Lung (tissue), 12 donors: Measurements from ENCODE around the gene INO80B. TPM values are rescaled to one million over a fixed set of nuclear protein-coding genes. Genes with fewer than 3 reads are reported as not detected.

ENCODE experiments used
- ATAC-seq: fragments of 200-7000 bp; cut with Tn5 transposase; one replicate; pipeline ENCODE4 v1.9.1; 2020; ENCODE audit warnings: moderate number of reproducible peaks; ENCODE audit not compliant: insufficient read depth, low FRiP score
- DNase-seq, 3 donors: peaks; one replicate each; pipeline ENCODE4 v3.0.0-alpha.2; 2013 to 2017
- H3K27ac ChIP-seq, 2 donors: one replicate each; pipeline ENCODE4 v1.5.1; 2013; ENCODE audit warnings: mild to moderate bottlenecking in 2 of 2, moderate library complexity in 2 of 2, control low read depth in 1 of 2, inconsistent platforms in 1 of 2, low read depth in 1 of 2, low read length in 1 of 2
- H3K27me3 ChIP-seq, 3 donors: one replicate each; pipeline ENCODE4 v1.5.1; 2013; ENCODE audit warnings: low read length in 2 of 3; ENCODE audit not compliant: control insufficient read depth in 3 of 3, insufficient read depth in 3 of 3
- H3K36me3 ChIP-seq, 4 donors: one replicate each; pipeline ENCODE4 v1.5.1; 2013; ENCODE audit warnings: low read length in 4 of 4, mild to moderate bottlenecking in 1 of 4, moderate library complexity in 1 of 4; ENCODE audit not compliant: control insufficient read depth in 4 of 4, insufficient read depth in 4 of 4
- H3K4me1 ChIP-seq, 5 donors: one replicate each; pipeline ENCODE4 v1.5.1; 2013; ENCODE audit warnings: low read length in 5 of 5, mild to moderate bottlenecking in 2 of 5, moderate library complexity in 1 of 5; ENCODE audit not compliant: control insufficient read depth in 5 of 5, insufficient read depth in 5 of 5
- H3K4me3 ChIP-seq: one replicate; pipeline ENCODE4 v1.5.1; 2013; ENCODE audit warnings: mild to moderate bottlenecking, control low read depth, moderate library complexity
- H3K9ac ChIP-seq, 2 donors: one replicate each; pipeline ENCODE4 v1.5.1; 2013; ENCODE audit warnings: low read length in 2 of 2, control low read depth in 1 of 2; ENCODE audit not compliant: insufficient read depth in 1 of 2
- H3K9me3 ChIP-seq, 4 donors: one replicate each; pipeline ENCODE4 v1.5.1; 2013; ENCODE audit warnings: low read length in 3 of 4, mild to moderate bottlenecking in 1 of 4, moderate library complexity in 1 of 4; ENCODE audit not compliant: control insufficient read depth in 4 of 4, insufficient read depth in 3 of 4
- WGBS, 2 donors: extraction: QIAGEN DNeasy Blood & Tissue Kit; methylation state at CpG; one replicate each; pipeline ENCODE4 v1.1.7; 2013; 5-methylcytosine and 5-hydroxymethylcytosine counted together
- polyA plus RNA-seq, 2 donors: library from polyadenylated mRNA; stranded (reverse); fragments of 200-250 nt; gene quantifications; one replicate each; pipeline ENCODE4 v1.2.1, GENCODE V29; 2013
- total RNA-seq, 2 donors: library from RNA; depleted of rRNA in 1 of 2; stranded (reverse); fragments of >200 nt in 1 of 2; gene quantifications; one replicate each; pipeline ENCODE4 v1.2.1, GENCODE V29; 2014 to 2021
- TF ChIP-seq, protein P1 (sequence below): IDR thresholded peaks from 2 replicates; pipeline ENCODE4 v1.5.1; 2012; ENCODE audit warnings: mild to moderate bottlenecking; ENCODE audit errors: control extremely low read depth, extremely low read depth
- donor health status: control.
- donor health status: control.
- donor health status: Bipolar disorder and iron deficiency.
- donor health status: healthy.
- donor health status: DM: yes; HTN: yes; CAD: no.

INO80B gene
- total and polyA plus RNA-seq, 4 donors: 22.7 to 72.3 (median 36.9) TPM

DNA sequence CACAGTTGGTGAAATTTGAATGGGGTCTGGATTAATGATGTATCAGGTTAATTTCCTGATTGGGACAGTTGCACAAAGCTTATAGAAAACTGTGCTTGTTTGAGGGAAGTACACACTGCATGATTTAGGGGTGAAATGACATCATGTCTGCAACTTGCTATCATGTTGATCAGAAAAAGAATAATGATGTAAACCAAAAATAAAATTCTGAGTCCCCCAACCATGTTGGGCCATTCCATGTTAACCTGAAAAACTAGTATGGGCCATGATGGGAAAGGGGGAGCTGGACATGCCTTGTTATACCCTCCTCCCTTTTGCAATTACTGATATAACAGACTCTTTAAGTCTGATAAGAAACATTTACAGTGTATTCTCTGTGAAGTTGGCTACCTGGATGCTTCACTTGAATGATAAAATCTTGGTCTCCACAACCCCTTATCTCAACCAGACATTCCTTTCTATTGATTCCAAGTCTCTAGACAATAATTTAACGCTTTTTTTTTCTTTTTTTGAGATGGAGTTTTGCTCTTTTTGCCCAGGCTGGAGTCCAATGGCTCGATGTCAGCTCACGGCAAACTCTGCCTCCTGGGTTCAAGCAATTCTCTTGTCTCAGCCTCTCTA is 4.2 kb upstream of the INO80B start:
- Histone ChIP-seq H3K4me1 (peaks cover 0 to 12% (median 4%) of the 10 kb centered on the region in 5 donors), H3K27ac (no peak overlapping the region), H3K9me3 (no peaks in the 10 kb centered on the region), H3K4me3 (no peak overlapping the region), H3K36me3 (no peaks in the 10 kb centered on the region), H3K9ac (no peak overlapping the region), H3K27me3 (no peaks in the 10 kb centered on the region)
- ATAC-seq (no peak), DNase-seq (no peak)
- TF ChIP-seq, protein P1, sequence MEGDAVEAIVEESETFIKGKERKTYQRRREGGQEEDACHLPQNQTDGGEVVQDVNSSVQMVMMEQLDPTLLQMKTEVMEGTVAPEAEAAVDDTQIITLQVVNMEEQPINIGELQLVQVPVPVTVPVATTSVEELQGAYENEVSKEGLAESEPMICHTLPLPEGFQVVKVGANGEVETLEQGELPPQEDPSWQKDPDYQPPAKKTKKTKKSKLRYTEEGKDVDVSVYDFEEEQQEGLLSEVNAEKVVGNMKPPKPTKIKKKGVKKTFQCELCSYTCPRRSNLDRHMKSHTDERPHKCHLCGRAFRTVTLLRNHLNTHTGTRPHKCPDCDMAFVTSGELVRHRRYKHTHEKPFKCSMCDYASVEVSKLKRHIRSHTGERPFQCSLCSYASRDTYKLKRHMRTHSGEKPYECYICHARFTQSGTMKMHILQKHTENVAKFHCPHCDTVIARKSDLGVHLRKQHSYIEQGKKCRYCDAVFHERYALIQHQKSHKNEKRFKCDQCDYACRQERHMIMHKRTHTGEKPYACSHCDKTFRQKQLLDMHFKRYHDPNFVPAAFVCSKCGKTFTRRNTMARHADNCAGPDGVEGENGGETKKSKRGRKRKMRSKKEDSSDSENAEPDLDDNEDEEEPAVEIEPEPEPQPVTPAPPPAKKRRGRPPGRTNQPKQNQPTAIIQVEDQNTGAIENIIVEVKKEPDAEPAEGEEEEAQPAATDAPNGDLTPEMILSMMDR: no peak
- 80 to 97% methylated on average over 3 of the region's 3 CpGs for WGBS, 2 donors

DNA sequence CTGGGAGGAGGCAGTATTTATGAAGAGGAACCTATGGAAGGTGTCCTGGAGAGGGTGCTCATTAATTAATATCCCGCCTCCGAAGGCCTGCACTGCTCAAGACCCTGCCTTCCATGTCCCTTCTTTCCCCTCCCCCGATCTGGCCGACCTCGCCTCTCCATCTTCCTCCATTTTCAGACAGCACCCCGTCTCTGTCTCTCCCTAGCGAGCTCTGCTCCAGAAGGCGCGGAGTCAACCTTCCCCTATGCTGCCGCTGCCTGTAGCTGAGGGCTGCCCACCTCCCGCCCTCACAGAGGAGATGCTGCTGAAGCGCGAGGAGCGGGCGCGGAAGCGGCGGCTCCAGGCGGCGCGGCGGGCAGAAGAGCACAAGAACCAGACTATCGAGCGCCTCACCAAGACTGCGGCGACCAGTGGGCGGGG is 2.3 kb downstream of the INO80B start:
- TF ChIP-seq, protein P1: no peak
- H3K9ac ChIP-seq: peak overlapping the region in 1 of 2 donors; percentile 62
- H3K27ac ChIP-seq: peak overlapping the region; percentile 35 to 94

DNA sequence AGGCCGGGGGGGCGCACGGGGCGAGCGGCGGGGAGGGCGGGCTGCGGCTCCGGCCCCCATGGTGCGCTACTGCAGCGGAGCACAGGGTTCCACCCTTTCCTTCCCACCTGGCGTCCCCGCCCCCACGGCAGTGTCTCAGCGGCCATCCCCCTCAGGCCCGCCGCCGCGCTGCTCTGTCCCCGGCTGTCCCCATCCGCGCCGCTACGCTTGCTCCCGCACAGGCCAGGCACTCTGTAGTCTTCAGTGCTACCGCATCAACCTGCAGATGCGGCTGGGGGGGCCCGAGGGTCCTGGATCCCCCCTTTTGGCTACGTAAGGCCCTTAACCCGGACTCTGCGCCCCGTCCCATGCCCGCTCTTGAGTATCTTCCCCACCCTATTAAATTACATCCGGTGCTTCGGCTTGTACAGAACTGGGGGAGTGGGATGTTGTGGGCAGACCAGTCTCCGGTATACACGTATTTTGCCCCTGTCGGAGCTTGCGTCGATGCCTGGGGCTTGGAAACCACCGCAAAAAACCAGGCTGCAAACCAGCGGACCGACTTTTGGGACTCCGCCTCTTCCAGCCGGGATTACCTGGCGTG is 2.8 kb downstream of the INO80B start:
- H3K27ac ChIP-seq: peak overlapping the region; percentile 78 to 94
- ATAC-seq (peak; percentile 27), DNase-seq (peak in 2 of 3 donors; percentile 74 to 75)
- no peaks in the 10 kb centered on the region for H3K9me3 ChIP-seq
- H3K27me3 ChIP-seq: no peaks in the 10 kb centered on the region
- 0 to 1% methylated on average over 42 to 46 of the region's 46 CpGs for WGBS, 2 donors
- TF ChIP-seq, protein P1: no peak
- H3K36me3 ChIP-seq: peaks cover under 1 to 13% (median 5%) of the 10 kb centered on the region in 4 donors
- peak overlapping the region; percentile 54 for H3K4me3 ChIP-seq
- peaks cover 6 to 33% (median 11%) of the 10 kb centered on the region in 5 donors for H3K4me1 ChIP-seq
- H3K9ac ChIP-seq: peak overlapping the region; percentile 80 to 92

More for the DNA sequence above, 2.3 kb downstream of the INO80B start:
- H3K36me3 ChIP-seq: peaks cover 0 to 8% (median 3%) of the 10 kb centered on the region in 4 donors
- H3K4me3 ChIP-seq: no peak overlapping the region
- DNase-seq (peak in 1 of 3 donors; percentile 49), ATAC-seq (no peak)
- no peaks in the 10 kb centered on the region for H3K9me3 ChIP-seq
- 1 to 2% methylated on average over 22 to 27 of the region's 27 CpGs for WGBS, 2 donors
- no peaks in the 10 kb centered on the region for H3K27me3 ChIP-seq
- peaks cover 6 to 33% (median 11%) of the 10 kb centered on the region in 5 donors for H3K4me1 ChIP-seq
